ENCODE results near the gene CNTN1.

DNA sequence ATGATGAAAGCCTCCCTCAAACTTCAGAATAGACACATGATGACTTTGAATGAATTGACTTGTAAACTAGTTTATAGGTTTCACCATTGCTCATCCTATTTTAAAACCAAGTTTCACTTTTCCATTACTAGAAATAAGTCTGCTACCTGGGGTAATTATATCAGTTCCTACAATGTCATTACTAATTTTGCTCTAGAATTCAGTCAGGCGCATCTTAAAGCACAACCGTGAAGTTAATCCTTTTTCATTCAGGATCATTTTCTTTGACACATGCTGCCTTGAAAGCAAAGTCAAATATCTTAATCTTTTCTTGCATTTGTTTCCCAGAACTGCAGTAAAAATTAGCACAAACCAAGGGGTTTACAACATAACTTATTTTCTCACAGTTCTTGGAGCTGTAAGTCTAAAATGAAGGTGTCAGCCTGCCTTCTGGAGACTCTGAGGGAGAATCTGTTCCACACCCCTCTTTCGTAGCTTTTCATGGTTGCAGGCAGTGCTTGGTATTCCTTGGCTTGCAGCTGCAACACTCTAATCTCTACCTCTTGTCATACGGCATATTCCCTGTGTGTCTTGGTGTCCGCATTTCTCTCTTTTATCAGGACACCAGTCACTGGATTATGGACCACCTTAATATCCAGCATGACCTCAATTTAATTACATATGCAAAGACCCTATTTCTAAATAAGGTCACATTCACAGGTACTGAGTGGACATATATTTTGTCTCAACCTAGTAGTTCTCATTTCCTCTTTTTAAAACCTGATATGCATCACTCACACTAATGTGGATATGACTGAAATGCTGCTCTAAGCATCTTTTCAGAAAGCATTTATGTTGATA lies 381.6 kb downstream of the CNTN1 start:
- TF ChIP-seq, protein P1, sequence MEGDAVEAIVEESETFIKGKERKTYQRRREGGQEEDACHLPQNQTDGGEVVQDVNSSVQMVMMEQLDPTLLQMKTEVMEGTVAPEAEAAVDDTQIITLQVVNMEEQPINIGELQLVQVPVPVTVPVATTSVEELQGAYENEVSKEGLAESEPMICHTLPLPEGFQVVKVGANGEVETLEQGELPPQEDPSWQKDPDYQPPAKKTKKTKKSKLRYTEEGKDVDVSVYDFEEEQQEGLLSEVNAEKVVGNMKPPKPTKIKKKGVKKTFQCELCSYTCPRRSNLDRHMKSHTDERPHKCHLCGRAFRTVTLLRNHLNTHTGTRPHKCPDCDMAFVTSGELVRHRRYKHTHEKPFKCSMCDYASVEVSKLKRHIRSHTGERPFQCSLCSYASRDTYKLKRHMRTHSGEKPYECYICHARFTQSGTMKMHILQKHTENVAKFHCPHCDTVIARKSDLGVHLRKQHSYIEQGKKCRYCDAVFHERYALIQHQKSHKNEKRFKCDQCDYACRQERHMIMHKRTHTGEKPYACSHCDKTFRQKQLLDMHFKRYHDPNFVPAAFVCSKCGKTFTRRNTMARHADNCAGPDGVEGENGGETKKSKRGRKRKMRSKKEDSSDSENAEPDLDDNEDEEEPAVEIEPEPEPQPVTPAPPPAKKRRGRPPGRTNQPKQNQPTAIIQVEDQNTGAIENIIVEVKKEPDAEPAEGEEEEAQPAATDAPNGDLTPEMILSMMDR (IDR thresholded peaks at IDR 0.05), result no peak
- no peak for TF ChIP-seq POLR2A (IDR thresholded peaks at IDR 0.05)

Measured in Peyer's patch (tissue), 4 donors.